ENCODE measurements around the gene EDEM2. TPM values are rescaled to one million over a fixed set of nuclear protein-coding genes. Genes with fewer than 3 reads are reported as not detected.
A peak's percentile ranks its signal among the peaks of the same experiment; 100 is the strongest.

The EDEM2 gene
- total and polyA plus RNA-seq, 2 of the 13 experiments (the other 11 are each of a cell fraction or from before 2014, with no cell fraction given): 33.1 to 46.9 TPM

- no peak for TF ChIP-seq ZBTB10 (CRISPR knock-in tag; IDR thresholded peaks at IDR 0.05; ENCODE audit: borderline replicate concordance)
- TF ChIP-seq ZBTB14 (CRISPR knock-in tag; IDR thresholded peaks at IDR 0.05): no peak; the same call in 1 of the 2 replicates
- TF ChIP-seq ZNF512 (CRISPR knock-in tag; IDR thresholded peaks at IDR 0.05): no peak
- peak; percentile 89 for TF ChIP-seq ZNF83 (CRISPR knock-in tag; IDR thresholded peaks at IDR 0.05; ENCODE audit: borderline replicate concordance)
- no peak; the same call in 1 of the 2 replicates for TF ChIP-seq ZSCAN9 (CRISPR knock-in tag; IDR thresholded peaks at IDR 0.05; ENCODE audit: borderline replicate concordance)
- peak; percentile 78; the same call in 1 of the 2 replicates for TF ChIP-seq MIER3 (CRISPR knock-in tag; IDR thresholded peaks at IDR 0.05; ENCODE audit: borderline replicate concordance)
- TF ChIP-seq NFIC (IDR thresholded peaks at IDR 0.05; ENCODE audit: low read length): no peak
- peak; percentile 94 for TF ChIP-seq MAX (IDR thresholded peaks at IDR 0.05)
- no peak; the same call in 1 of the 2 replicates for TF ChIP-seq ZBTB44 (CRISPR knock-in tag; IDR thresholded peaks at IDR 0.05)
- no peak for TF ChIP-seq MYNN (CRISPR knock-in tag; IDR thresholded peaks at IDR 0.05; ENCODE audit: low read depth)
- TF ChIP-seq ZNF446 (CRISPR knock-in tag; IDR thresholded peaks at IDR 0.05): no peak
- TF ChIP-seq RXRA (CRISPR knock-in tag; IDR thresholded peaks at IDR 0.05): peak; percentile 84
- peak; percentile 85 for TF ChIP-seq MYPOP (CRISPR knock-in tag; IDR thresholded peaks at IDR 0.05)
- peak; percentile 82 for TF ChIP-seq PHF8 (CRISPR knock-in tag; IDR thresholded peaks at IDR 0.05)
- TF ChIP-seq CERS6 (CRISPR knock-in tag; IDR thresholded peaks at IDR 0.05): no peak
- no peak for TF ChIP-seq ZMAT5 (CRISPR knock-in tag; IDR thresholded peaks at IDR 0.05; ENCODE audit: borderline replicate concordance, low read depth)
- peak; percentile 96 for TF ChIP-seq HNRNPLL (IDR thresholded peaks at IDR 0.05; ENCODE audit: low read depth, low read length, poor library complexity, severe bottlenecking)
- peak; percentile 70 for TF ChIP-seq FOSL2 (CRISPR knock-in tag; IDR thresholded peaks at IDR 0.05)
- TF ChIP-seq SNAPC2 (CRISPR knock-in tag; IDR thresholded peaks at IDR 0.05): peak; percentile 85; the same call in 1 of the 2 replicates
These were observed at the start of gene EDEM2 (continued) for GRCh38 chr20:35146920-35147574.

Measured in HepG2 (cell line).